HG03442 (cell line): ENCODE measurements around the gene EMILIN2.
"Not testable (repeated sequence)": the region's sequence is repeated elsewhere in the genome, so short reads cannot be mapped to it uniquely, and the experiment has no call there.

ENCODE experiments used
- ATAC-seq: cut with Tn5 transposase; IDR thresholded peaks from one replicate; pipeline ENCODE4 v1.9.1; 2021; ENCODE audit warnings: mild to moderate bottlenecking, moderate library complexity; ENCODE audit not compliant: unreplicated experiment

EMILIN2 gene

GRCh38 chr18:2843146-2843545 lies 3.7 kb upstream of the EMILIN2 start:
- ATAC-seq = no peak

- ATAC-seq = no peak
Measured at GRCh38 chr18:2845172-2845571, 1.6 kb upstream of the EMILIN2 start.

- ATAC-seq = no peak
Measured at GRCh38 chr18:2847317-2848246, 776 bp downstream of the EMILIN2 start.

GRCh38 chr18:2848247-2849246 lies 1.7 kb downstream of the EMILIN2 start:
- no peak for ATAC-seq

GRCh38 chr18:2850816-2851215 lies 4.0 kb downstream of the EMILIN2 start:
- no peak for ATAC-seq

- no peak for ATAC-seq
Measured at GRCh38 chr18:2851771-2852170, 5.0 kb downstream of the EMILIN2 start.

GRCh38 chr18:2852460-2852859 lies 5.7 kb downstream of the EMILIN2 start:
- not testable (repeated sequence) for ATAC-seq

- no peak for ATAC-seq
Measured at GRCh38 chr18:2853173-2853925, 6.5 kb downstream of the EMILIN2 start.

GRCh38 chr18:2853926-2854664 lies 7.3 kb downstream of the EMILIN2 start:
- ATAC-seq = no peak

GRCh38 chr18:2854875-2855274 lies 8.1 kb downstream of the EMILIN2 start:
- no peak for ATAC-seq

GRCh38 chr18:2855560-2856350 lies 8.9 kb downstream of the EMILIN2 start:
- no peak for ATAC-seq

- ATAC-seq = no peak
Measured at GRCh38 chr18:2856547-2857170, 9.9 kb downstream of the EMILIN2 start.

- ATAC-seq = no peak
Measured at GRCh38 chr18:2857491-2858131, 10.8 kb downstream of the EMILIN2 start.

GRCh38 chr18:2860397-2860796 lies 13.6 kb downstream of the EMILIN2 start:
- not testable (repeated sequence) for ATAC-seq

GRCh38 chr18:2863997-2864396 lies 17.2 kb downstream of the EMILIN2 start:
- ATAC-seq = not testable (repeated sequence)

GRCh38 chr18:2866465-2866864 lies 19.7 kb downstream of the EMILIN2 start:
- ATAC-seq = not testable (repeated sequence)

- no peak for ATAC-seq
Measured at GRCh38 chr18:2869207-2869606, 22.4 kb downstream of the EMILIN2 start.

GRCh38 chr18:2871111-2871720 lies 24.4 kb downstream of the EMILIN2 start:
- ATAC-seq = no peak
